Islet of Langerhans (tissue), 1 donor: ENCODE results near the gene PRUNE2.

Experiments
- FAIRE-seq: peaks from one replicate; lab custom pipeline; 2011; peaks lifted over from hg19 to GRCh38; lab: Jason Lieb, UNC

Gene PRUNE2

DNA sequence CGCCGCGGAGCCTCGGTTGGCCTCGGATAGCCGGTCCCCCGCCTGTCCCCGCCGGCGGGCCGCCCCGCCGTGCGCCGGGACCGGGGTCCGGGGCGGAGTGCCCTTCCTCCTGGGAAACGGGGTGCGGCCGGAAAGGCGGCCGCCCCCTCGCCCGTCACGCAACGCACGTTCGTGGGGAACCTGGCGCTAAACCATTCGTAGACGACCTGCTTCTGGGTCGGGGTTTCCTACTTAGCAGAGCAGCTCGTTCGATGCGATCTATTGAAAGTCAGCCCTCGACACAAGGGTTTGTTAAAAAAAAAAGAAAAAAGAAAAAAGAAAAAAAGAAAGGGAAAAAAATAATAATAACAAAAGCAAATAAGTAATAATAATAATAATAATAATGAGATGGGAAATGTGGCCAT, 334.2 kb downstream of the PRUNE2 start:
- no peak for FAIRE-seq

DNA sequence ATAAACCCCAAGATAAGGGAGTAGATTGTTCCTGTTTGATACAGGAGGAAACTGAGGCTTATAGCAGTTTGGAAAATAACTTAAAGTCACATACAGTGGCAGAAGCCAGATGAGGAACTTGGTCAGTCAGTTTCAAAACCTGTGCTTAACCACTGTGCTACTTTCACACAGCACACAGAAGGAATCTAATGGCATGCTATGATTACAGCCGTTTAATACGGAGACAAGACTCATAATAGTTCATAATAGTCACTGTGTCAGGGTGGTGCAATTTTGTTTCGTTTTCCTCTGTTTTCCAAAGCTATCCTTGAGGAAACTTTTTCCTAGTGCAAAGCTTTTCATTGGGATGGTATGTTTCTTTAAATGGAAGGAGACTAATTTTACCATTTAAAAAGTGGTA, 334.6 kb downstream of the PRUNE2 start:
- FAIRE-seq = no peak

DNA sequence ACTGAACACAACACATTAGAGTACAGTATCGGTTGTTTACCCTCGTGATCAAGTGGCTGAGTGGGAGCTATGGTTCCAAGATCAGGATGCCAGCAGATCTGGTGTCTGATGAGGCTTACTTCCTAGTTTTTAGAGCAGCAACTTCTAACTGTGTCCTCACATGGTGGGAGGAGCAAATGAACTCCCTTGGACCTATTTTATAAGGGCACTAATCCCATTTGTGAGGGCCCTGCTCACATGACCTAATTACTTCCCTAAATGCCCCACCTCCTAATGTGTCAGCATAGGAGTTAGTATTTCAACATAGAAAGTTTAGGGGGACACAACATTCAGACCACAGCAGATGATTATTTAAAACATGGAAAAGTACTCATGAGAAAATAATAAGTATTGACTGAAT, 335.1 kb downstream of the PRUNE2 start:
- no peak for FAIRE-seq

DNA sequence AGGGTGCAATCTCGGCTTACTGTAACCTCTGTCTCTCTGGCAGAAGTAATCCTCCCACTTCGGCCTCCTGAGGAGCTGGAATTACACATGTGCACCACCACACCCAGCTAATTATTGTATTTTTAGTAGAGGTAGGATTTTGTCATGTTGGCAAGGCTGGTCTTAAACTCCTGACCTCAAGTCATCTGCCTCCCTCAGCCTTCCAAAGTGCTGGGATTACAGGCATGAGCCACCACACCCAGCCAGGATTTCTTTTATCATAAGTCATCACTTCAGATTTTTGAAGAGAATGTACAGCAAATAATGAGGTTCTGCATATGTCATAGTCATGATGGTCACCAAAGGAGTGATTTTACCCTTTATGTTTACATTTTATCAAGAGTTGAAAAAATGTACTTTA, 338.8 kb downstream of the PRUNE2 start:
- no peak for FAIRE-seq

DNA sequence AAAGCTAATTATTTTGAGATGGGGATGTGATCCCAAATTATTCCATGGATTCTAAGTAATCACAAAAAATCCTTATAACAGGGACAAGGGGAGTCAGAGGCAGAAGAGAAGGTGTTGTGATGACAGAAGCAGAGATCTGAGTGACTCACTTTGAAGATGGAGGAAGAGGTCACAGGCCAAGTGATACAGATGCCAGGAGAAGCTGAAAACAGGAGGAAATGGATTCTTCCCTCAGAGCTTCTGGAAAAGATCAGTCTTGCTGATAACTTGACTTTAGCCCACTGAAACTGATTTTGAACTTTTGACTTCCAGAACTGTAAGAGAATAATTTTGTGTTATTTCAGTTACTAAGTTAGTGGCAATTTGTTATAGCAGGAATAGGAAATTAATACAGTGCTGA, 341.6 kb downstream of the PRUNE2 start:
- no peak for FAIRE-seq

DNA sequence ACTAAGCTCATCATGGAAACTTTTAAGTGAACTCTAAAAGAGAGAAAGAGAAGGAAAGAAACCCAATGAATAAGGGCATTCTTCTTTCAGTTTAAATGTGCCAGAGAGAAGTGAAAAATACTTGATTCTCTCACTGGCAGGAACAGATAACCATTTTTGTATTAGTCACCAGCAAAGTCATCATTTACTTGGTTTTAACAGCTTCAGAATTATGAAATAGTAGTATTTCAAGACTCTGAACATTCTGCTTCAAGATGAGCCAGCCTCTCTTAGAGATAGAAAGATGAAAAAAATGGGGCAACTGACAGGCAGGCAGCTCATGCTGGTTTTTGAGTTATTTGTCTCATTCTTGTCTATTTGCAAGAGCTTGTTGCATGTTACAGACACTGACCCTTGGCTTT, 343.4 kb downstream of the PRUNE2 start:
- no peak for FAIRE-seq

DNA sequence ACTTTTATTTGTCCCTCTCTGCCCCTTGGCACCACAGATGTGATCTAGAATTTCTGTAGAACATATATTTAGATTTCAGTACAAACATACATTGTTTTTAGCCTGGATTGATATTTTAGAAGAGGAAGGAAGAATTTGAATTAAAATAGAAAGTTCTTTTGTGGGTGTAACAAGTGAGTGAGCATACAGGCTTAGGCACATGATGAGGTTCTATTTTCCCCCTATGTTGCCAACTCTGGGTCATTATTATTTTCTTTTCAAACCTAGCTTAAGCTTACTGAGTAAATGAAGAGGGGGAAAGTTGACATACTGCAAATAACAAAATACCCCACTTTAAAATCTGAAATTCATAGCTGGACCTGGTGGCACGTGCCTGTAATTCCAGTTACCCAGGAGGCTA, 344.0 kb downstream of the PRUNE2 start:
- no peak for FAIRE-seq
